B cell (primary cell): ENCODE results near the gene TUBA3E. TPM values are rescaled to one million over a fixed set of nuclear protein-coding genes. Genes with fewer than 3 reads are reported as not detected.

Experiments used
- ATAC-seq: fragments of 200-7000 bp; cut with Tn5 transposase; one replicate; pipeline ENCODE4 v1.10.0; 2021; ENCODE audit warnings: low read depth, mild to moderate bottlenecking, moderate number of reproducible peaks, moderate library complexity
- CTCF ChIA-PET: fragments of 350-600 bp; sonication (Branson Sonifier 250); formaldehyde crosslinking; loops from one replicate; lab custom pipeline; 2021; ENCODE audit warnings: antibody characterized with exemption, inconsistent platforms; lab: Charles Lee
- POLR2A ChIA-PET: fragments of 350-600 bp; sonication (Branson Sonifier 250); formaldehyde crosslinking; loops from one replicate; lab custom pipeline; 2021; ENCODE audit warnings: antibody characterized with exemption; lab: Charles Lee
- DNase-seq: peaks from one replicate; pipeline ENCODE4 v3.0.0; 2013
- H2AFZ ChIP-seq: 2 replicates; pipeline ENCODE4 v1.6.1; 2012; ENCODE audit warnings: mild to moderate bottlenecking, low read depth, low read length; ENCODE audit not compliant: insufficient read depth, poor library complexity, severe bottlenecking
- H3K27ac ChIP-seq, 2 donors: 1 replicate in 1 of 2; 2 replicates in 1 of 2; pipeline ENCODE4 v1.5.1; 2012 to 2013; ENCODE audit warnings: low read length in 2 of 2, mild to moderate bottlenecking in 2 of 2, moderate library complexity in 1 of 2
- H3K27me3 ChIP-seq, 4 experiments: fragments of 200-600 bp in 1 of 4; sonication (generic) in 1 of 4; replicated peaks in 1 of 4; 1 replicate in 2 of 4; 2 replicates in 2 of 4; pipeline versions ENCODE4 v1.6.1 to v1.7.0; 2013 to 2016; ENCODE audit warnings: low read length in 3 of 4, mild to moderate bottlenecking in 2 of 4, mixed read lengths in 1 of 4, moderate library complexity in 1 of 4; ENCODE audit not compliant: insufficient read depth in 4 of 4, control insufficient read depth in 3 of 4; ENCODE audit errors: control extremely low read depth in 1 of 4
- H3K36me3 ChIP-seq, 2 experiments: replicated peaks in 1 of 2; 1 replicate in 1 of 2; 2 replicates in 1 of 2; pipeline versions ENCODE4 v1.6.1 to v1.7.1; 2013; ENCODE audit warnings: low read length in 1 of 2; ENCODE audit not compliant: insufficient read depth in 2 of 2, control insufficient read depth in 1 of 2; ENCODE audit errors: control extremely low read depth in 1 of 2, extremely low read depth in 1 of 2
- H3K4me1 ChIP-seq, 2 donors: fragments of 200-600 bp in 1 of 2; sonication (generic) in 1 of 2; 1 replicate in 1 of 2; 2 replicates in 1 of 2; pipeline versions ENCODE4 v1.5.1 to v1.6.1; 2013 to 2017; ENCODE audit warnings: low read length in 2 of 2; ENCODE audit not compliant: control insufficient read depth in 2 of 2, insufficient read depth in 2 of 2
- H3K4me2 ChIP-seq: replicated peaks from 2 replicates; pipeline ENCODE3; 2012; ENCODE audit warnings: mild to moderate bottlenecking, low read depth, low read length; ENCODE audit not compliant: poor library complexity, severe bottlenecking
- H3K4me3 ChIP-seq, 5 experiments: fragments of 200-600 bp in 1 of 5; sonication (generic) in 1 of 5; 1 replicate in 3 of 5; 2 replicates in 2 of 5; pipeline versions ENCODE4 v1.5.1 to v1.7.0; 2011 to 2016; ENCODE audit warnings: low read length in 4 of 5, mild to moderate bottlenecking in 4 of 5, low read depth in 2 of 5, control low read depth in 1 of 5, moderate library complexity in 1 of 5; ENCODE audit not compliant: insufficient read depth in 1 of 5; ENCODE audit errors: control extremely low read depth in 1 of 5, extremely low read depth in 1 of 5
- H3K79me2 ChIP-seq: fragments of 200-600 bp; sonication (generic); one replicate; pipeline ENCODE4 v1.6.0; 2016; ENCODE audit warnings: low read length; ENCODE audit not compliant: control insufficient read depth, insufficient read depth
- H3K9ac ChIP-seq: fragments of 200-600 bp; sonication (generic); 2 replicates; pipeline ENCODE4 v1.6.1; 2017; ENCODE audit warnings: mild to moderate bottlenecking, low read length, moderate library complexity
- H3K9me3 ChIP-seq, 3 donors: one replicate each; pipeline versions ENCODE4 v1.6.1 to v1.7.1; 2013; ENCODE audit warnings: low read length in 2 of 3; ENCODE audit not compliant: control insufficient read depth in 2 of 3, insufficient read depth in 1 of 3; ENCODE audit errors: control extremely low read depth in 1 of 3
- H4K20me1 ChIP-seq: 2 replicates; pipeline ENCODE4 v1.6.0; 2012; ENCODE audit warnings: mild to moderate bottlenecking, low read length; ENCODE audit not compliant: insufficient read depth, control insufficient read depth, poor library complexity, severe bottlenecking
- H3K27ac Mint-ChIP-seq: one replicate; pipeline ENCODE4 v1.8.0; 2021; ENCODE audit warnings: mixed read lengths
- H3K27me3 Mint-ChIP-seq: one replicate; pipeline ENCODE4 v1.8.0; 2021; ENCODE audit warnings: mixed read lengths
- H3K4me1 Mint-ChIP-seq: one replicate; pipeline ENCODE4 v1.8.0; 2021; ENCODE audit warnings: mixed read lengths
- H3K4me3 Mint-ChIP-seq: one replicate; pipeline ENCODE4 v1.8.0; 2021; ENCODE audit warnings: mixed read lengths
- H3K9me3 Mint-ChIP-seq: one replicate; pipeline ENCODE4 v1.8.0; 2022; ENCODE audit warnings: mixed read lengths; ENCODE audit not compliant: insufficient read depth
- CTCF ChIP-seq: fragments of 200-600 bp; IDR thresholded peaks from one replicate; pipeline ENCODE4 v1.8.0; 2022; ENCODE audit warnings: antibody characterized with exemption, mild to moderate bottlenecking
- EZH2 ChIP-seq: IDR thresholded peaks from 2 replicates; pipeline ENCODE4 v1.6.1; 2012; ENCODE audit warnings: borderline replicate concordance, low read depth, mild to moderate bottlenecking, moderate library complexity, low read length; ENCODE audit not compliant: insufficient read depth, poor library complexity, severe bottlenecking
- WGBS: methylation state at CpG from one replicate; pipeline ENCODE4 v1.1.5; 2013; ENCODE audit warnings: missing lambda C conversion rate; ENCODE audit not compliant: insufficient coverage; 5-methylcytosine and 5-hydroxymethylcytosine counted together
- intact Hi-C: fragments of 100-400 bp; cut with micrococcal nuclease; formaldehyde crosslinking; loops from one replicate; pipeline ENCODE4 v1.10.0; 2022
- polyA plus RNA-seq: library from polyadenylated mRNA; depleted of rRNA; stranded (reverse); fragments of >200 nt; gene quantifications from 2 replicates; pipeline ENCODE4 v1.2.3, GENCODE V29; 2012
- total RNA-seq, 2 donors: library from RNA; stranded (reverse); fragments of 120-200 nt in 1 of 2; gene quantifications; 1 replicate in 1 of 2; 2 replicates in 1 of 2; pipeline versions ENCODE4 v1.2.3 to v1.2.4, GENCODE V29; 2013 to 2022

The TUBA3E gene
- total and polyA plus RNA-seq, 2 donors (not counting 1 experiment from before 2014, with no cell fraction given) = not detected

GRCh38 chr2:130187268-130187667, 11.0 kb downstream of the TUBA3E start:
- no peaks in the 10 kb centered on the region for H3K27me3 Mint-ChIP-seq
- no peak overlapping the region for H3K27ac Mint-ChIP-seq
- Histone ChIP-seq H3K36me3 (no peaks in the 10 kb centered on the region), H3K9ac (no peak overlapping the region), H2AFZ (no peak overlapping the region), H3K4me1 (peaks cover 7 to 10% of the 10 kb centered on the region in 2 donors), H4K20me1 (no peaks in the 10 kb centered on the region), H3K79me2 (peaks cover 19% of the 10 kb centered on the region), H3K27ac (no peak overlapping the region), H3K9me3 (no peaks in the 10 kb centered on the region), H3K4me3 (no peak overlapping the region), H3K27me3 (no peaks in the 10 kb centered on the region), H3K4me2 (no peak overlapping the region)
- ChIA-PET POLR2A (no interaction called here), CTCF (interaction anchor here (0.7 kb wide), 1 partner anchor 147 kb away, joined by 3 read pairs; no protein-coding TSS in a partner anchor)
- no peak for ATAC-seq
- no peak for DNase-seq
- H3K4me3 Mint-ChIP-seq = no peak overlapping the region
- WGBS = 100% methylated on average over 1 of the region's 8 CpGs
- intact Hi-C loops = loop anchor here (10.0 kb wide), 1 partner anchor 1872 kb away; the partner anchor contains the start of gene HS6ST1
- TF ChIP-seq CTCF = no peak
- no peak for TF ChIP-seq EZH2
- peaks cover 9% of the 10 kb centered on the region for H3K4me1 Mint-ChIP-seq
- H3K9me3 Mint-ChIP-seq = no peaks in the 10 kb centered on the region

GRCh38 chr2:130186391-130186790, 11.8 kb downstream of the TUBA3E start:
- TF ChIP-seq EZH2 (no peak), CTCF (no peak)
- Mint-ChIP-seq H3K4me3 (no peak overlapping the region), H3K27me3 (no peaks in the 10 kb centered on the region), H3K4me1 (peaks cover 12% of the 10 kb centered on the region), H3K27ac (no peak overlapping the region), H3K9me3 (no peaks in the 10 kb centered on the region)
- no peak for DNase-seq
- WGBS = 87% methylated on average over 4 of the region's 5 CpGs
- POLR2A ChIA-PET = no interaction called here
- CTCF ChIA-PET = no interaction called here
- H3K27ac ChIP-seq = no peak overlapping the region
- H3K9me3 ChIP-seq = no peaks in the 10 kb centered on the region
- no peak overlapping the region for H3K4me2 ChIP-seq
- no peak overlapping the region for H2AFZ ChIP-seq
- no peaks in the 10 kb centered on the region for H3K36me3 ChIP-seq
- intact Hi-C loops = loop anchor here (10.0 kb wide), 1 partner anchor 1872 kb away; the partner anchor contains the start of gene HS6ST1
- H3K27me3 ChIP-seq = no peaks in the 10 kb centered on the region
- H3K4me1 ChIP-seq = peaks cover 7 to 10% of the 10 kb centered on the region in 2 donors
- H3K4me3 ChIP-seq = no peak overlapping the region
- no peaks in the 10 kb centered on the region for H4K20me1 ChIP-seq
- ATAC-seq = no peak
- no peak overlapping the region for H3K9ac ChIP-seq
- H3K79me2 ChIP-seq = peaks cover 20% of the 10 kb centered on the region
